ENCODE measurements around the gene ALG3.
A peak's percentile ranks its signal among the peaks of the same experiment; 100 is the strongest.

ALG3 gene

DNA sequence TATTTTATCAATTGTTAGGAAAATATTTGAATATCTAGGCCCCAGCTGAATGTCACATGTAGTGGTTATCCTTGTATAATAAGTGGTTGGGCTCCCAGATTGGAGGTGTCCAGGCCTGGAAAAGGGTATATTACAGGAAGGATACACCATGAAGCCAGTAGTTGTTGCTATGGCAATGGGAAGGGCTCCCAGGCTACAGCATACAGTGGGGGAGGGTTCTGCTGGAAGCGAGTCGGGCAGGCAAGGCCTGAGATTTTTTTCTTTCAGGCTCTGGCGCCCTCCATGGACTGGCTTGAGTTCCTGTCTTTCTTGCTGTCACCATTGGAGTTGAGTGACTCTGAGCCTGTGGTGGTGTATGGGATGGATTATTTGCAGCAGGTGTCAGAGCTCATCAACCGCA, 35.9 kb upstream of the ALG3 start:
- TF ChIP-seq, protein P1, sequence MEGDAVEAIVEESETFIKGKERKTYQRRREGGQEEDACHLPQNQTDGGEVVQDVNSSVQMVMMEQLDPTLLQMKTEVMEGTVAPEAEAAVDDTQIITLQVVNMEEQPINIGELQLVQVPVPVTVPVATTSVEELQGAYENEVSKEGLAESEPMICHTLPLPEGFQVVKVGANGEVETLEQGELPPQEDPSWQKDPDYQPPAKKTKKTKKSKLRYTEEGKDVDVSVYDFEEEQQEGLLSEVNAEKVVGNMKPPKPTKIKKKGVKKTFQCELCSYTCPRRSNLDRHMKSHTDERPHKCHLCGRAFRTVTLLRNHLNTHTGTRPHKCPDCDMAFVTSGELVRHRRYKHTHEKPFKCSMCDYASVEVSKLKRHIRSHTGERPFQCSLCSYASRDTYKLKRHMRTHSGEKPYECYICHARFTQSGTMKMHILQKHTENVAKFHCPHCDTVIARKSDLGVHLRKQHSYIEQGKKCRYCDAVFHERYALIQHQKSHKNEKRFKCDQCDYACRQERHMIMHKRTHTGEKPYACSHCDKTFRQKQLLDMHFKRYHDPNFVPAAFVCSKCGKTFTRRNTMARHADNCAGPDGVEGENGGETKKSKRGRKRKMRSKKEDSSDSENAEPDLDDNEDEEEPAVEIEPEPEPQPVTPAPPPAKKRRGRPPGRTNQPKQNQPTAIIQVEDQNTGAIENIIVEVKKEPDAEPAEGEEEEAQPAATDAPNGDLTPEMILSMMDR (IDR thresholded peaks at IDR 0.05) = peak; percentile 66

DNA sequence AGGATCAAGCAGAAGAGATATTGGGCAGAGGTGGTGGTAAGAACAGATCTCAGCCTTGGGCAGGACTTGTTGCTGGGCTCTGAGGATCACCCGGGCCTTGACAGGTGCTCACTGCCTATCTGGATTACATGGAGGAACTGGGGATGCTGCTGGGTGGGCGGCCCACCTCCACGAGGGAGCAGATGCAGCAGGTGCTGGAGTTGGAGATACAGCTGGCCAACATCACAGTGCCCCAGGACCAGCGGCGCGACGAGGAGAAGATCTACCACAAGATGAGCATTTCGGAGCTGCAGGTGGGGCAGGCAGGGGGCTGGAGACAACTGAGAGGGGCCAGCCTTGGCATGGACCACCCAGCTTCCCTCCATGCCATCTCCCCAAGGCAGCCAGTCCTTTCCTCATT, 34.9 kb upstream of the ALG3 start:
- TF ChIP-seq, protein P1 (IDR thresholded peaks at IDR 0.05) = no peak

DNA sequence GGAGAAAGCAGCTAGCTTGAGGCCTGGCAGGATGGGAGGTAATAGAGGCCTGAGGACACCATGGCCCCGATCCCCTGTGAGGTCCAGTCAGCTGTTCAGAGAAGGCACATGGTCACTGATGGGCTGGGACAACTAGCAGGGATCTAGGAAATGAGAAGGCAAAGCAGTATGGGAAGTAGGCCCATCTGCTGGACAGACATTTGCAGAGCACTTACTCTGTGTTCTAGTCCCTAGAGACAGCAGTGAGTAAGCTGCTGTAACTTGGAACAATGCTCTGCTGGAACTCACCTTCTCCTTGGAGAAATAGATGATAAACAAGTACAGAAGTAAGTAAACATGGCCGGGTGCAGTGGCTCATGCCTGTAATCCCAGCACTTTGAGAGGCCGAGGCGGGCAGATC, 34.2 kb upstream of the ALG3 start:
- TF ChIP-seq, protein P1 (IDR thresholded peaks at IDR 0.05) = no peak

DNA sequence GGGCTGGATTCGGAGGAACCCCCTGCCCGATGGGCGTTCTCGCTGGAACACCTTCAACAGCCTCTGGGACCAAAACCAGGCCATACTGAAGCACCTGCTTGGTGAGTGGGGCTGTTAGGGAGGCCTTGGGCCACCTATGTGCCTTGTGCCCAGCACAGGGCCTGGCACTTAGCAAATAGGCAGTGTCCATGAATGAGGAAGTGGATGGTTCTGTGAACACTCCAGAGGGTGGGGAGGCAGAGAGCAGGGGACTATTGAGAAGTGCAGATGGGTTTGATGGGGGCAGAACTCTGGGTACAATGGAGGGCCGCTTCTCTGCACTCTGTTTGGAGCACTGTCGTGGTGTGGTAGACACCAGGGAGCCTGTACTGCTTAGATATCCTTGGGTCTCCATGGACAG, 28.6 kb upstream of the ALG3 start:
- TF ChIP-seq, protein P1 (IDR thresholded peaks at IDR 0.05) = no peak

DNA sequence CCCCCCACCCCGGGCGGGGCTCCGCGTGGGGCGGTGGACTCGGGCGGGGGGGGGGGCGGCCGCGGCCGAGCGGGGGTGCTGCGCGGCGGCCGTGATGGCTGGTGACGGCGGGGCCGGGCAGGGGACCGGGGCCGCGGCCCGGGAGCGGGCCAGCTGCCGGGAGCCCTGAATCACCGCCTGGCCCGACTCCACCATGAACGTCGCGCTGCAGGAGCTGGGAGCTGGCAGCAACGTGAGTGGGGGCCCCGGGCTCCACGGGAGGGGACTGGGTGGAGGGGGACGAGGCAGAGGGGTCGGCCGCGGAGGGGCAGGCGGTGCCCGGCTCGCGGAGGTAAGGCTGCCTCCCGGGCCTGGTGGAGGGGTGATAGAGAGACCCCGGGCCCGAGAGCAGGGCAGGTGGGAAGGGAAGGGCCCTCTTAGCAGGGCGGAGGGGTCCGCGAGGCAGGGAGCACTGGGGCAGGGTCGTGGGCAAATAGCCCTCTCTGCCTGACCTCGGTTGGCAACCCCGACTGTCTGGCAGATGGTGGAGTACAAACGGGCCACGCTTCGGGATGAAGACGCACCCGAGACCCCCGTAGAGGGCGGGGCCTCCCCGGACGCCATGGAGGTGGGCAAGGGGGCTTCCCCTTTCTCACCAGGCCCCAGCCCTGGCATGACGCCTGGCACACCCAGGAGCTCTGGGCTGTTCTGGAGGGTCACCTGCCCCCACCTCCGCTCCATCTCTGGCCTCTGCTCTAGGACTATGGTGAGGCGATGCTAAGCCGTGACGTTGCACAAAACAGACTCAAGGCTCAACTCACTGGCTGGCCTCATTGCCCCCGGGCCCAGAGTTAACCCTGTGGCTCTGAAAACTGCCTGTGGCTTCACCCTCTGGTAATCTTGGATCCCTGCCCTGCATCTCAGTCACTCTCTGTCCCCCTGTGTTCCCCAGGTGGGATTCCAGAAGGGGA, 27.5 kb upstream of the ALG3 start, which contains the start of gene ECE2:
TSS of gene ECE2 (plus strand) at position 62 of the 950 bp plus-strand sequence. CDS start at position 194, 132 bp downstream.
- TF ChIP-seq, protein P1 (IDR thresholded peaks at IDR 0.05) = no peak

DNA sequence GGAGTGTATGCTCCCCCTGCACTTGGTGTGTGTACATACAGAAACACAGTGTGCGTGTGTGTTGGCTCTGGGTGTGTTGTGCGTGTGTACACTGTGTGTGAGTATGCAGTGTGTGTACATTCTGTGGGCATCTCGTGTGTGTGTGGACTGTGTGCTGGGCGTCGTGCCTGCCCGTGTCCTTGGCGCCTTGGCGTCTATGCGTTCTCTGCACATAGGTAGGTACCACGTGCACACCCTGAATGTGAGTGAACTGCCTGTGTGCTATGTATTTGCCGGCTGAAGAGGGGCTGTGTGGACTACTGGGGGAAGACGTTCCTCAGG, 26.6 kb upstream of the ALG3 start:
- TF ChIP-seq, protein P1 (IDR thresholded peaks at IDR 0.05) = no peak

DNA sequence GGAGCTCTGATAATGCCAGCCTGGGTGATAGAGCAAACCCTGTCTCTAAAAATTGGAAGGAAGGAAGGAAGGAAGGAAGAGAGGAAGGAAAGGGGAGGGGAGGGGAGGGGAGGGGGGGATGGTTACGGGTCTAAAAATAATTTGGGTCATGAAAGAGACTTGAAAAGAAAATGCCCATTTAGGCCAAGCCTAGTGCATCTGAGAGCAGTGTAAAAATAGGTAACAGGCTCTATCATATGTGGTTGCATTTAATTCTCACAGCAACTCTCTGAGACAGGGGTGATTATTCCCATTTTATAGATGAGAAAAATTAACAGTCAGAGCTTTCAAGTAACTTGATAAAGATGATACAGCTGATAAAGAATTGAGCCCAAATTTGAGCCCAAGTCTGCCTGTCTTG, 23.5 kb upstream of the ALG3 start:
- TF ChIP-seq, protein P1 (IDR thresholded peaks at IDR 0.05) = no peak
